Progenitor cell of endocrine pancreas (in vitro differentiated cells): ENCODE results near the gene C9orf43. TPM values are rescaled to one million over a fixed set of nuclear protein-coding genes. Genes with fewer than 3 reads are reported as not detected.
A peak's percentile ranks its signal among the peaks of the same experiment; 100 is the strongest.

Experiments
- DNase-seq: peaks from one replicate; pipeline ENCODE4 v3.0.0; 2021; ENCODE audit warnings: low spot score; ENCODE audit not compliant: unreplicated experiment
- H3K27ac Mint-ChIP-seq: 2 replicates; pipeline ENCODE4 v1.8.0; 2021; ENCODE audit warnings: mild to moderate bottlenecking, moderate library complexity, mixed read lengths
- H3K27me3 Mint-ChIP-seq: 2 replicates; pipeline ENCODE4 v1.8.0; 2021; ENCODE audit warnings: mixed read lengths
- H3K36me3 Mint-ChIP-seq: 2 replicates; pipeline ENCODE4 v1.8.0; 2022; ENCODE audit warnings: mixed read lengths; ENCODE audit not compliant: insufficient read depth
- H3K4me1 Mint-ChIP-seq: 2 replicates; pipeline ENCODE4 v1.8.0; 2021; ENCODE audit warnings: low read depth, mixed read lengths
- H3K4me3 Mint-ChIP-seq: 2 replicates; pipeline ENCODE4 v1.8.0; 2021; ENCODE audit warnings: low read depth, mild to moderate bottlenecking, moderate library complexity, mixed read lengths
- H3K9me3 Mint-ChIP-seq: 2 replicates; pipeline ENCODE4 v1.8.0; 2021; ENCODE audit warnings: low read depth, mixed read lengths
- total RNA-seq: library from RNA; stranded (reverse); gene quantifications from 2 replicates; pipeline ENCODE4 v1.2.1, GENCODE V29; 2021
- TF ChIP-seq, protein P1 (sequence below): fragments of 200-600 bp; sonication (generic); IDR thresholded peaks from one replicate; pipeline ENCODE4 v1.5.0; 2021; ENCODE audit warnings: antibody characterized with exemption, mild to moderate bottlenecking; ENCODE audit not compliant: unreplicated experiment

Gene C9orf43
- total RNA-seq, 1 donor from 2014 or later, result 1.6 TPM

DNA sequence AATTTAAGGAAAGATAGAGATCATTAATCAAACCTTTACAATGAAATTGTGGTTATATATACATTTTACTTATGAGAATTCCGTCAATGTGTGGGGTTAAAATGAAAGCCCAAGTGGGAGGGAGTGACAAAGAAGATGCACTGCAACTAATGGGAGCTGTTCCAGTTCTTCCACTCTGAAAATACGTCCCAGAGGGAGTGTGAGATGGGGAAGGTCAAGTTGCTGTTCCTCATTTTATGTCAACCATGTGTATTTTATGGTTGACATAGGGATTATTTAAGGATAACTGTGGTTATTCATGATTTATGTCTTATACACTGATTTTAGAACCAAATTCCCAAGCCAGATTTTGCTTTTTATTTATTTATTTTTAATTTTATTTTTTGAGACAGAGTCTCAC lies 38.8 kb downstream of the C9orf43 start:
- DNase-seq, result no peak
- Mint-ChIP-seq H3K4me1 (no peaks in the 10 kb centered on the region), H3K27me3 (no peaks in the 10 kb centered on the region), H3K9me3 (no peaks in the 10 kb centered on the region), H3K4me3 (no peak overlapping the region), H3K36me3 (no peaks in the 10 kb centered on the region), H3K27ac (no peak overlapping the region)
- TF ChIP-seq, protein P1, sequence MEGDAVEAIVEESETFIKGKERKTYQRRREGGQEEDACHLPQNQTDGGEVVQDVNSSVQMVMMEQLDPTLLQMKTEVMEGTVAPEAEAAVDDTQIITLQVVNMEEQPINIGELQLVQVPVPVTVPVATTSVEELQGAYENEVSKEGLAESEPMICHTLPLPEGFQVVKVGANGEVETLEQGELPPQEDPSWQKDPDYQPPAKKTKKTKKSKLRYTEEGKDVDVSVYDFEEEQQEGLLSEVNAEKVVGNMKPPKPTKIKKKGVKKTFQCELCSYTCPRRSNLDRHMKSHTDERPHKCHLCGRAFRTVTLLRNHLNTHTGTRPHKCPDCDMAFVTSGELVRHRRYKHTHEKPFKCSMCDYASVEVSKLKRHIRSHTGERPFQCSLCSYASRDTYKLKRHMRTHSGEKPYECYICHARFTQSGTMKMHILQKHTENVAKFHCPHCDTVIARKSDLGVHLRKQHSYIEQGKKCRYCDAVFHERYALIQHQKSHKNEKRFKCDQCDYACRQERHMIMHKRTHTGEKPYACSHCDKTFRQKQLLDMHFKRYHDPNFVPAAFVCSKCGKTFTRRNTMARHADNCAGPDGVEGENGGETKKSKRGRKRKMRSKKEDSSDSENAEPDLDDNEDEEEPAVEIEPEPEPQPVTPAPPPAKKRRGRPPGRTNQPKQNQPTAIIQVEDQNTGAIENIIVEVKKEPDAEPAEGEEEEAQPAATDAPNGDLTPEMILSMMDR, result no peak

GRCh38 chr9:113452113-113452605 lies 41.6 kb downstream of the C9orf43 start:
- Mint-ChIP-seq H3K4me3 (no peak overlapping the region), H3K36me3 (no peaks in the 10 kb centered on the region), H3K27me3 (no peaks in the 10 kb centered on the region), H3K9me3 (no peaks in the 10 kb centered on the region), H3K4me1 (peaks cover 19% of the 10 kb centered on the region), H3K27ac (no peak overlapping the region)
- DNase-seq, result no peak
- TF ChIP-seq, protein P1, result no peak

GRCh38 chr9:113454914-113455761 lies 44.6 kb downstream of the C9orf43 start:
- H3K9me3 Mint-ChIP-seq, result no peaks in the 10 kb centered on the region
- TF ChIP-seq, protein P1, result no peak
- H3K4me1 Mint-ChIP-seq, result peaks cover 21% of the 10 kb centered on the region
- no peaks in the 10 kb centered on the region for H3K27me3 Mint-ChIP-seq
- H3K36me3 Mint-ChIP-seq, result no peaks in the 10 kb centered on the region
- DNase-seq, result no peak
- H3K4me3 Mint-ChIP-seq, result no peak overlapping the region
- peak overlapping the region; percentile 96 for H3K27ac Mint-ChIP-seq

DNA sequence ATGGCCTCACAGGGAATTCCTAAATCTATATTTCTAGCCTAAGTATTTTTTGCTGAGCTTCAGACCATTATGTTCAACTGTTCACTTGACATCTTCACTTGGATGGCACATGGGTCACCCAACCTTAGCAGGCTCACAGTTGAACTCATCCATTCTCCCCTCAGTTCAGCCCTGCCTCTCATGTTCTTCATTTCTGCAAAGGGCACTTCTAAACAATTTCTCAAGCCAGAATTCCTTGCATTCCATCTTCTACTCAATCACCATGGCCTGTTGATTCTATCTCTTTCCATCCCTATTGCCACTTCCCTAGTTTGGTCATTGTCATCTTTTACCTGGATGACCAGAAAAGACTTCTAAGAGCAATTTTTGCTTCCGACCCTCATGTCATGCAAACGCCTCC lies 45.7 kb downstream of the C9orf43 start:
- Mint-ChIP-seq H3K9me3 (no peaks in the 10 kb centered on the region), H3K4me3 (peak overlapping the region; percentile 14), H3K36me3 (no peaks in the 10 kb centered on the region), H3K27ac (peak overlapping the region; percentile 96), H3K4me1 (peaks cover 21% of the 10 kb centered on the region), H3K27me3 (peaks cover 4% of the 10 kb centered on the region)
- TF ChIP-seq, protein P1, result no peak
- no peak for DNase-seq

DNA sequence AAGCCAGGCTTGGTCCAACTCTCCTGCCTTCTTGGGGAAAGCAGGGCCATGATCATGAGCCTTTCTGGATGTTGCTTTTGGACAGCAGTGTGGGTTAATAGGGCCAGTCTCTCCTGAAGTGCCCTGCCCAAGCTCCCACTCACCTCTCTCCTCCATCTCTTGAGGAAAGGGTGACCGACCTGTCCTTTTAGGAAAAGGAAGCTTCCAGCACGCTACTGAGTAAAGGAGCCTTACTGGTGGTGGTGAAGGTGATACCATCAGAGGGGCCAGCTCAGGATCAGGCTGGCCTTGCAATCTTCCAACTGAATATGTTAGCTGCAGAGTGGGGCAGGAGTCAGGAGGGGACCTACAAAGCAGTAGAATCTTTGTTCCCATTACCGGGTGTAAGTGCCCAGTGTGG lies 50.7 kb downstream of the C9orf43 start:
- Mint-ChIP-seq H3K4me3 (no peak overlapping the region), H3K27me3 (peaks cover 16% of the 10 kb centered on the region), H3K4me1 (peaks cover 30% of the 10 kb centered on the region), H3K9me3 (no peaks in the 10 kb centered on the region), H3K36me3 (no peaks in the 10 kb centered on the region), H3K27ac (no peak overlapping the region)
- DNase-seq, result no peak
- TF ChIP-seq, protein P1, result no peak
